ENCODE data around the gene POC5. TPM values are rescaled to one million over a fixed set of nuclear protein-coding genes. Genes with fewer than 3 reads are reported as not detected.
A peak's percentile ranks its signal among the peaks of the same experiment; 100 is the strongest.

Gene POC5
- total RNA-seq, 1 donor from 2014 or later: 9.0 TPM

DNA sequence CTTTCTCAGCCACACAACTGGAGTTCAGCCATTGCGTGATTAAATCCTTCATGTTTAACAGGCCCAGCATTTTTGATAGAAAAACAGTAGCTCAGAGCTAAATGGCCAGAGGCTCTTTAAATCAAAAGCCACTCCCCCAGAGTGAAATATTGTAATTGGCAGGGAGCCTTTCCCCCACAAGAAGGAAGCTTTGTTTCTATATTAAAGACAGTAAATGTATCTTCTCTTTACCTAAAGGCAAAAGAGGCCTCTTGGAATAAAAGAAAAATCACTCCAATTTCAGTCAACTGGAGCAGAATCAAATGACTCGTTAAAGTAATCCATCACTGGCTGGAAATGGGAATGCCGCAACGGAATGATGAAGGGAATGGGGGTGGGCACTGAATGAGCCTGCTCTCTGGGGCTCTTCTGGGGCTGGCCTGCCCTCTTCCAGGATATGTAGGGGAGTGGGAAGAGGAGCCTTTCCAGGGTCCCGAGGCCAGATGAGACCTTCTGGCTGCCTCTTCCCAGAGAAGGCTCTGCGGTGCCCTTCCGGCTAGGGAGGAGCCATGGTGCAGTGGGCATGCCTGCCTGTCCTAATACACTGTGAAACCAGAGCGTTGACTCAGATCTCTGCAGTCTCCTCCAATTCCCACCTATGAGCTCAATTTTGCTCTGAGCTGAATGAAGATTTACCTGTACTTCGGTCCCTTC lies 60.8 kb downstream of the POC5 start:
- no peaks in the 10 kb centered on the region for H3K36me3 ChIP-seq (ENCODE audit: insufficient read depth, low read length)
- FAIRE-seq (no peak), DNase-seq (ENCODE audit: low read depth) (peak; percentile 54)
- no peaks in the 10 kb centered on the region for H3K27me3 ChIP-seq (ENCODE audit: insufficient read depth, low read length)
- H4K20me1 ChIP-seq (ENCODE audit: insufficient read depth, low read length): no peaks in the 10 kb centered on the region
- H3K27ac ChIP-seq (ENCODE audit: low read depth, low read length): peak overlapping the region; percentile 61
- H2AFZ ChIP-seq (ENCODE audit: low read depth, low read length): peak overlapping the region; percentile 91
- peak overlapping the region; percentile 86 for H3K4me2 ChIP-seq (ENCODE audit: low read length)
- no peaks in the 10 kb centered on the region for H3K9me3 ChIP-seq (ENCODE audit: insufficient read depth, low read depth, low read length)
- peak overlapping the region; percentile 78 for H3K9ac ChIP-seq (ENCODE audit: low read length)
- H3K27me3 Mint-ChIP-seq (ENCODE audit: low read depth, unreplicated experiment): no peaks in the 10 kb centered on the region
- H3K79me2 ChIP-seq (ENCODE audit: insufficient read depth, low read length): no peaks in the 10 kb centered on the region
- no peaks in the 10 kb centered on the region for H3K9me3 Mint-ChIP-seq (ENCODE audit: unreplicated experiment)
- H3K4me3 Mint-ChIP-seq (ENCODE audit: unreplicated experiment): no peak overlapping the region
- H3K27ac Mint-ChIP-seq (ENCODE audit: unreplicated experiment): no peak overlapping the region
- peak overlapping the region; percentile 72 for H3K4me3 ChIP-seq (ENCODE audit: insufficient read depth, low read depth, low read length)
- H3K4me1 ChIP-seq (ENCODE audit: insufficient read depth, low read length): no peaks in the 10 kb centered on the region
- H3K4me1 Mint-ChIP-seq (ENCODE audit: low read depth, unreplicated experiment): no peaks in the 10 kb centered on the region
- H3K36me3 Mint-ChIP-seq (ENCODE audit: low read depth, unreplicated experiment): no peaks in the 10 kb centered on the region
- TF ChIP-seq, protein P1, sequence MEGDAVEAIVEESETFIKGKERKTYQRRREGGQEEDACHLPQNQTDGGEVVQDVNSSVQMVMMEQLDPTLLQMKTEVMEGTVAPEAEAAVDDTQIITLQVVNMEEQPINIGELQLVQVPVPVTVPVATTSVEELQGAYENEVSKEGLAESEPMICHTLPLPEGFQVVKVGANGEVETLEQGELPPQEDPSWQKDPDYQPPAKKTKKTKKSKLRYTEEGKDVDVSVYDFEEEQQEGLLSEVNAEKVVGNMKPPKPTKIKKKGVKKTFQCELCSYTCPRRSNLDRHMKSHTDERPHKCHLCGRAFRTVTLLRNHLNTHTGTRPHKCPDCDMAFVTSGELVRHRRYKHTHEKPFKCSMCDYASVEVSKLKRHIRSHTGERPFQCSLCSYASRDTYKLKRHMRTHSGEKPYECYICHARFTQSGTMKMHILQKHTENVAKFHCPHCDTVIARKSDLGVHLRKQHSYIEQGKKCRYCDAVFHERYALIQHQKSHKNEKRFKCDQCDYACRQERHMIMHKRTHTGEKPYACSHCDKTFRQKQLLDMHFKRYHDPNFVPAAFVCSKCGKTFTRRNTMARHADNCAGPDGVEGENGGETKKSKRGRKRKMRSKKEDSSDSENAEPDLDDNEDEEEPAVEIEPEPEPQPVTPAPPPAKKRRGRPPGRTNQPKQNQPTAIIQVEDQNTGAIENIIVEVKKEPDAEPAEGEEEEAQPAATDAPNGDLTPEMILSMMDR (IDR thresholded peaks at IDR 0.05; ENCODE audit: insufficient read depth, low read depth, low read length): no peak
- no peak for TF ChIP-seq EZH2 (IDR thresholded peaks at IDR 0.05; ENCODE audit: insufficient read depth, low read length)

DNA sequence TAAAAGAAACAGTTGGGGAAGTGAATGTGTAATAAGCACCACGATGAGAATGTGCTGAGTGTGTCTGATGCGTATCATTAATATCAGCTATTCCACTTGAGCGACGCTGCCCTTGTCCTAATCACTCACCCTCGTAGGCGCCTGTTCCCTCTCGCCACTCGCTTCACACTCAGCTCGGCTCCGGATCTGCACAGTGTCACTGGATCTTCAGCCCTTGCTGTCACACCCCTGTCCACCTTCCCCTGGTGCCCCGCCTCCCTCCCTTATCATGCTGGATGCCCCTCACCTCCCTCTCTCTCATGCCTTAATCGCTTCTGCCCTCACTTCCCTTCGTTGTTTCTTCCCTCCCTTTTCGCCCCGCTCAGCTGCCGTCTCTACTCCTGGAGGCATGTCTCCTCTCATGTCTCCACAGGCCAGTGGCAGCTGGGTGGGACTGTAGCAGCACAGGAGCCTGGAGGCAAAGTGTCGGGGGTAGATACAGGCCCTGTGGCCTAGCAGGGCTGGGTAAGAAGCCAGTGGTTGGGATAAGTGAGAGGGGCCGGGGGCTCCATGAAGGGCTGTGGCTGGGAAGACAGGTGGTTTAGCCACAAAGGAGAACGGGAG lies 62.4 kb downstream of the POC5 start:
- no peaks in the 10 kb centered on the region for H3K4me1 Mint-ChIP-seq (ENCODE audit: low read depth, unreplicated experiment)

More for the DNA sequence above, 62.4 kb downstream of the POC5 start:
- Mint-ChIP-seq H3K27ac (ENCODE audit: unreplicated experiment) (no peak overlapping the region), H3K36me3 (ENCODE audit: low read depth, unreplicated experiment) (no peaks in the 10 kb centered on the region), H3K27me3 (ENCODE audit: low read depth, unreplicated experiment) (no peaks in the 10 kb centered on the region), H3K9me3 (ENCODE audit: unreplicated experiment) (no peaks in the 10 kb centered on the region), H3K4me3 (ENCODE audit: unreplicated experiment) (no peak overlapping the region)
- H2AFZ ChIP-seq (ENCODE audit: low read depth, low read length): no peak overlapping the region
- H3K27ac ChIP-seq (ENCODE audit: low read depth, low read length): no peak overlapping the region
- H3K4me2 ChIP-seq (ENCODE audit: low read length): no peak overlapping the region
- no peaks in the 10 kb centered on the region for H3K36me3 ChIP-seq (ENCODE audit: insufficient read depth, low read length)
- H3K4me1 ChIP-seq (ENCODE audit: insufficient read depth, low read length): no peaks in the 10 kb centered on the region
- DNase-seq (ENCODE audit: low read depth) (no peak), FAIRE-seq (no peak)
- no peak for TF ChIP-seq EZH2 (IDR thresholded peaks at IDR 0.05; ENCODE audit: insufficient read depth, low read length)
- TF ChIP-seq, protein P1 (IDR thresholded peaks at IDR 0.05; ENCODE audit: insufficient read depth, low read depth, low read length): no peak
- no peak overlapping the region for H3K4me3 ChIP-seq (ENCODE audit: insufficient read depth, low read depth, low read length)
- no peaks in the 10 kb centered on the region for H4K20me1 ChIP-seq (ENCODE audit: insufficient read depth, low read length)
- H3K27me3 ChIP-seq (ENCODE audit: insufficient read depth, low read length): no peaks in the 10 kb centered on the region
- H3K9me3 ChIP-seq (ENCODE audit: insufficient read depth, low read depth, low read length): no peaks in the 10 kb centered on the region
- H3K9ac ChIP-seq (ENCODE audit: low read length): no peak overlapping the region
- H3K79me2 ChIP-seq (ENCODE audit: insufficient read depth, low read length): no peaks in the 10 kb centered on the region

Measured in astrocyte (in vitro differentiated cells and primary cell).